Esophagus squamous epithelium (tissue), 4 donors: ENCODE data around the gene ATRAID.

Experiments
- POLR2A ChIP-seq, 4 donors: fragments of 450-650 bp; IDR thresholded peaks; one replicate each; pipeline ENCODE4 v1.6.1; 2017; ENCODE audit warnings: antibody characterized with exemption in 4 of 4, mild to moderate bottlenecking in 4 of 4, moderate library complexity in 3 of 4
- TF ChIP-seq, protein P1 (sequence below), 6 experiments: fragments of 450-650 bp in 4 of 6; fragments of 200-600 bp in 2 of 6; sonication (generic) in 2 of 6; IDR thresholded peaks; one replicate each; pipeline ENCODE4 v1.5.1; 2016 to 2019; ENCODE audit warnings: antibody characterized with exemption in 6 of 6, mild to moderate bottlenecking in 4 of 6, moderate library complexity in 4 of 6

DNA sequence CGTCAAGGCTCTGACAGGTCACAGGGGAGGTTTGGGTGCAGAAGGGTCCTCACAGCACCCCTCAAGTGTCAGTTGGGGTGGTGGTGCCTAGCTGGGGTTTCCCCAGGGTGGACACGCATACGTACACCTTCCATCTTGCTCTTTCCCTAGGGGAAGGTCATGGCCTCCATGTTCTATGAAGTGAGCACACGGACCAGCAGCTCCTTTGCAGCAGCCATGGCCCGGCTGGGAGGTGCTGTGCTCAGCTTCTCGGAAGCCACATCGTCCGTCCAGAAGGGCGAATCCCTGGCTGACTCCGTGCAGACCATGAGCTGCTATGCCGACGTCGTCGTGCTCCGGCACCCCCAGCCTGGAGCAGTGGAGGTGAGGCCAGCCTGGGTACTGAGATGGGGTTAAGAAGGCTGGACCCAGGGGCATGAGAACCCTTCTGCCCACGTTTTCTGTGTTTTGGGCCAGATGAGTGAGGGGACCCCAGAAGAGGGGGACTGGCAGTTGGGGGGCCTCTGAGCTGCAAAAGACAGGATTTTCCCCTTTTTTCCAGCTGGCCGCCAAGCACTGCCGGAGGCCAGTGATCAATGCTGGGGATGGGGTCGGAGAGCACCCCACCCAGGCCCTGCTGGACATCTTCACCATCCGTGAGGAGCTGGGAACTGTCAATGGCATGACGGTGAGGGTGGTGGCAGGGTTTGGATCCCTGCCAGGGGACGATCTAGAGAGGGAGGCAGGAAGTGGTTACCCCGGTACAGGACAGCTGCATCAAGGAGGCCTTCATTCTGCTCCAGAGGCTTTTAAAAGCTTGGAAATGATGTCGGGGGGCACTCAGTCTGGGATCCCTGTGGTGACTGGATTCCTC, 30.1 kb downstream of the ATRAID start:
- TF ChIP-seq, protein P1, sequence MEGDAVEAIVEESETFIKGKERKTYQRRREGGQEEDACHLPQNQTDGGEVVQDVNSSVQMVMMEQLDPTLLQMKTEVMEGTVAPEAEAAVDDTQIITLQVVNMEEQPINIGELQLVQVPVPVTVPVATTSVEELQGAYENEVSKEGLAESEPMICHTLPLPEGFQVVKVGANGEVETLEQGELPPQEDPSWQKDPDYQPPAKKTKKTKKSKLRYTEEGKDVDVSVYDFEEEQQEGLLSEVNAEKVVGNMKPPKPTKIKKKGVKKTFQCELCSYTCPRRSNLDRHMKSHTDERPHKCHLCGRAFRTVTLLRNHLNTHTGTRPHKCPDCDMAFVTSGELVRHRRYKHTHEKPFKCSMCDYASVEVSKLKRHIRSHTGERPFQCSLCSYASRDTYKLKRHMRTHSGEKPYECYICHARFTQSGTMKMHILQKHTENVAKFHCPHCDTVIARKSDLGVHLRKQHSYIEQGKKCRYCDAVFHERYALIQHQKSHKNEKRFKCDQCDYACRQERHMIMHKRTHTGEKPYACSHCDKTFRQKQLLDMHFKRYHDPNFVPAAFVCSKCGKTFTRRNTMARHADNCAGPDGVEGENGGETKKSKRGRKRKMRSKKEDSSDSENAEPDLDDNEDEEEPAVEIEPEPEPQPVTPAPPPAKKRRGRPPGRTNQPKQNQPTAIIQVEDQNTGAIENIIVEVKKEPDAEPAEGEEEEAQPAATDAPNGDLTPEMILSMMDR (IDR thresholded peaks at IDR 0.05), result no peak
- no peak for TF ChIP-seq POLR2A (IDR thresholded peaks at IDR 0.05)
